Glomerular visceral epithelial cell (primary cell): ENCODE results near the gene EDIL3.

Experiments used
- DNase-seq: peaks from one replicate; pipeline ENCODE4 v3.0.0-alpha.2; 2016; ENCODE audit errors: extremely low spot score

The EDIL3 gene

GRCh38 chr5:83964271-83964670 is 420.4 kb downstream of the EDIL3 start:
- DNase-seq, result no peak

- DNase-seq, result no peak
Observed at GRCh38 chr5:83957188-83957587, 427.5 kb downstream of the EDIL3 start.

- no peak for DNase-seq
Observed at GRCh38 chr5:83956386-83956785, 428.3 kb downstream of the EDIL3 start.

DNA sequence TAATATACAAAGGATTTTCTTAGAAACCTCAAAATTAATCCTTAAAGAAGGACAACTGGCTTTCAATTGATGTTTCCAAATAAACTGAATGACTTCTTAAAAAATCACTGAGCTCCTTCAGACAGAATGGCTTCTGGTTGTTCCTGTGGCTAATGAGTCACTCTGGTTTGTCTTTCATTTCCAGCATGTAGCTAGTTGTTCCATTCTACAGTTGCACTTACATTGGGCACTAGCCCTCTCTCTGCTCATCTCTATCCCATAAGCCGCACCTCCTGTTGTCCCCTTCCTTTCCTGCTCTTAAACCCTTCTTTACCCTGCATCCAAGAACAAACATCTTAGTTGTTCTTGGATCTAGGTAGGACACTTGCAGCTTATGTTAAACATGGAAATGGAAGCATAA is 428.8 kb downstream of the EDIL3 start:
- peak; percentile 63 for DNase-seq

DNA sequence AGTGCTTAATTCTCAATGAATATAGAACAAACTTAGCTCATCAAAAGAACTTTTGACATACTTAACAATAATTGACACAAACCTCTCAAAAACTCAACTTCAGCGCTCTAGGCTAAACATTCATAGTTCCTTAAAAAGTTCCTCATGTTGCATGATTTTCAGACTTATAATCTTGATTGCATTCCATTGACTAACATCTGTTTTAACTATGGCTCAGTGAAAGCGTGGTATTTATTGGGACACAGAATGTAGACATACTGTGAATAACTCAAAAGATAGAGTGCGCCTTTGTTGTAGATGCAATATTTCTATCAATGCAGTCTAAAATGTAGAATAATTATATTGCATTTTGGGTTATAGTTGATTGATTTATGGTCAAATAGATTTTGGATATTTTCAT is 436.9 kb downstream of the EDIL3 start:
- no peak for DNase-seq

GRCh38 chr5:83946516-83946915 is 438.2 kb downstream of the EDIL3 start:
- no peak for DNase-seq

DNA sequence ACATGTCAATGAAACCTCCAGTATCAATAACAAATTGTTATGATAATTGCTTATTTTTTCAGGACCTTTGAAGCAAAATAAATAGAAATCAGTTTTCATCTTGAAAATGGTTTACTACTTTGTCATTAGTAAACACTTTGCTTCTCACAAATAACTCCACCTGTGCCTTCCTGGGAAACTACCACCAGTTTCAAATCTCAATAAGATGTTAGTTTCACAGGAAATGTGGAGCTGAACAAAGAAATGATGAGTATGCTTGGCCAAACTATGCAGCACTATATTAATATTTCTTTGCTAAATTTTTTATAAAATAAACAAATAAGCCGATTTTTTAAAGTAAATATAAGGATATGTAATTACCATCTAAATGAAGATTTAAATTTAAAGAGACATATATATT is 442.5 kb downstream of the EDIL3 start:
- no peak for DNase-seq

- no peak for DNase-seq
Observed at GRCh38 chr5:83937837-83938236, 446.8 kb downstream of the EDIL3 start.

DNA sequence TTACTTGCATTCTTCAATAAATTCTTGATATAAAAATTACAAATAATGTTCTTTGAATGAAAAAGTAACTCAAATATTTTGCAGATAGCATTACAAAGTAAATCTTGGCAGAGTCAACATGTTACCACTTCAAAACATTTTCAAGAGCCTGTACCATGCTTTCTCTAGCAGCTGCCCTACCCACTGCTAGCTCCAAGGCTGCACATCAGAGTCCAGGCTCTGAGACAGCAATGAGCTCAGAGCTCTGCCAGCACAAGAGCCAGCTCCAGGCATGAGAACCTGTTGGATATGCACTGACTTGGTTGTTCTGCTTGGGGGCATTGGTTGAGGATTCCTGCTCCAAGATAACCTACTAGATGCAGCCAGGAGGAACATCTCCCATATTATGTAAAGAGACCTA is 452.7 kb downstream of the EDIL3 start:
- DNase-seq, result no peak

- DNase-seq, result peak; percentile 83
Observed at GRCh38 chr5:83927140-83927733, 457.4 kb downstream of the EDIL3 start.

GRCh38 chr5:83925955-83926337 is 458.7 kb downstream of the EDIL3 start:
- no peak for DNase-seq

GRCh38 chr5:83925321-83925954 is 459.2 kb downstream of the EDIL3 start:
- peak; percentile 98 for DNase-seq

- peak; percentile 79 for DNase-seq
Observed at GRCh38 chr5:83924891-83925290, 459.8 kb downstream of the EDIL3 start.

- DNase-seq, result peak; percentile 59
Observed at GRCh38 chr5:83924171-83924570, 460.5 kb downstream of the EDIL3 start.

DNA sequence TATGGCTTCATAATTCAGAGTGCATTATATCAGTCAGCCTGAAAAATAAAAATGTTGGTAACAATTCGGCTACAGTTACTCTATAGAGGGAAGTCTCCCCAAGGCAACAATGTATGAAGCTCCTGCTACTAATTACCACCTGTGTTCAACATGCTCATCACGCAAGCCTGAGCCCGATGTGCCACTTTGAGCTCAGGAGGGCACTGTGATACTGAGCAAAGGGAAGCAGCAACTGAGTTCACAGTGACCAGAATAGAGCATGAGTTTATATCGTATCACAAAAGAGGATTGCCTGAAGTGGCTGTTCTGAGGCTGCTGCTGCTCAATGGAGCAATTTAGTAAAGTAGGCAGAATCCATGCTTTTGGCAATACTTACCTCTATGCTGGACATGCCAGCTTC is 462.0 kb downstream of the EDIL3 start:
- DNase-seq, result no peak

- DNase-seq, result no peak
Observed at GRCh38 chr5:83921666-83922193, 462.9 kb downstream of the EDIL3 start.

- DNase-seq, result no peak
Observed at GRCh38 chr5:83919071-83920041, 465.3 kb downstream of the EDIL3 start.

GRCh38 chr5:83917261-83917908 is 467.3 kb downstream of the EDIL3 start:
- DNase-seq, result no peak

- no peak for DNase-seq
Observed at GRCh38 chr5:83914662-83915418, 469.8 kb downstream of the EDIL3 start.

DNA sequence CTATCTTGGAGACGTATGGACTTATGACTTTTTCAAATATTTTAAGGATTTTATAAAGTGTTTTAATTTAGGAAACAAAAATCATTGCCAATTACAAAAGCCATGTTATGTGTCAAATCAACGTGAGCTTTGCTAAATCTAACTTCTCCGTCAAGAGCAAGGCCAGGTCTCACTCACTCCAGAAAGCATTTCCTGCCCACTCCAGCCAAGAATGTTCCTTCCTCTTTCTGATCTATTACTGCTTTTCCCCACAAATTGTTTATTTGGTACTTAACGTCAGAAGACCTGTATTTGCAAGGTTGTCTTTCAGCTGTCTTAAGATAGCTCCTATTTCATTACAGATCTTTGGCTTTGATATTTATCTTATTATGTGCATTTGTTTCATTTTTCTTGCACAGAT is 470.5 kb downstream of the EDIL3 start:
- no peak for DNase-seq

DNA sequence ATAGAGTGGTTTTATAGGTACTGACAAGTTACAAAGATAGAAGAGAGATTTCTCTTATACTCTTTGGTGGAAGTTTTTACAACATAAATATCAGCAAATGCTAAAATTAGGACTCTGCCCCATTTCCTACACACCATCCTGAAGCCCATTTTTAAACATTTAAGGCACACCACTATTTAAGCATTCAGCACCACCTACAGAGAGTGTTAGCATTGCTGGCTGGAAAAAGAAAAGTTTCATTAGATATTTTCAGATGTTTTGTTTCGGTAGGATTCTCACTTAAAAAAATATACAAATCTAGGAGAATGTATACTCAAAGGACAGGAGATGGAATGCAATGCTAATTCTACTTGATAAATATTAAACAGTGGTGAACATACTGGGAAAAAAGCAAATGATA is 471.1 kb downstream of the EDIL3 start:
- DNase-seq, result no peak
